HFF-Myc (cell line): Measurements from ENCODE around the gene SMIM17.

Source experiments
- DNase-seq: peaks from one replicate; pipeline ENCODE4 v3.0.0-alpha.2; 2011; ENCODE audit warnings: low read depth; ENCODE audit errors: extremely low read depth
- H3K4me3 ChIP-seq: replicated peaks from 2 replicates; pipeline ENCODE4 v1.5.1; 2011; ENCODE audit warnings: low read depth, mild to moderate bottlenecking, control low read depth, low read length
- TF ChIP-seq, protein P1 (sequence below): IDR thresholded peaks from 2 replicates; pipeline ENCODE4 v1.5.1; 2012; ENCODE audit warnings: mild to moderate bottlenecking, low read depth, low read length, control low read depth; ENCODE audit errors: missing control alignments

The SMIM17 gene

DNA sequence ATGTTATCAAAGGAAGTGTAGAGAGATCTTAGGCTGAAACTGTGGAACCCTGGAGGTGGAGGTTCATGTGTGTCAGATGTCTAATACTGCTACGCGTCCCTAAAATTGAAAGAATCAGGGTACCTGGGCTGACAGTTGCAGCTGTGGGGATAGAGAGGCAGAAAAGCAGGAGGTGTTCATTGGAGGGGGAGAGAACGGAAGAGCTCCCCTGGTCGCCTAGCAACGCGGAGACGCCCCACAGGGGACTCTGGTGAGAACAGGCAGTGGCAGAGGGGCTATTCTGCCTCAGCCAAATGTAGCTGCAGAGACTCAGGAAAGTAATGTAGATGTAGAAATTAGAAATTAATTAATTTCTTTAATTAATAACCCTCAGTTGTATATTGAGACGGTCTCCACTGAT is 38.7 kb downstream of the SMIM17 start:
- no peak for DNase-seq
- no peak overlapping the region for H3K4me3 ChIP-seq
- TF ChIP-seq, protein P1, sequence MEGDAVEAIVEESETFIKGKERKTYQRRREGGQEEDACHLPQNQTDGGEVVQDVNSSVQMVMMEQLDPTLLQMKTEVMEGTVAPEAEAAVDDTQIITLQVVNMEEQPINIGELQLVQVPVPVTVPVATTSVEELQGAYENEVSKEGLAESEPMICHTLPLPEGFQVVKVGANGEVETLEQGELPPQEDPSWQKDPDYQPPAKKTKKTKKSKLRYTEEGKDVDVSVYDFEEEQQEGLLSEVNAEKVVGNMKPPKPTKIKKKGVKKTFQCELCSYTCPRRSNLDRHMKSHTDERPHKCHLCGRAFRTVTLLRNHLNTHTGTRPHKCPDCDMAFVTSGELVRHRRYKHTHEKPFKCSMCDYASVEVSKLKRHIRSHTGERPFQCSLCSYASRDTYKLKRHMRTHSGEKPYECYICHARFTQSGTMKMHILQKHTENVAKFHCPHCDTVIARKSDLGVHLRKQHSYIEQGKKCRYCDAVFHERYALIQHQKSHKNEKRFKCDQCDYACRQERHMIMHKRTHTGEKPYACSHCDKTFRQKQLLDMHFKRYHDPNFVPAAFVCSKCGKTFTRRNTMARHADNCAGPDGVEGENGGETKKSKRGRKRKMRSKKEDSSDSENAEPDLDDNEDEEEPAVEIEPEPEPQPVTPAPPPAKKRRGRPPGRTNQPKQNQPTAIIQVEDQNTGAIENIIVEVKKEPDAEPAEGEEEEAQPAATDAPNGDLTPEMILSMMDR, result no peak

DNA sequence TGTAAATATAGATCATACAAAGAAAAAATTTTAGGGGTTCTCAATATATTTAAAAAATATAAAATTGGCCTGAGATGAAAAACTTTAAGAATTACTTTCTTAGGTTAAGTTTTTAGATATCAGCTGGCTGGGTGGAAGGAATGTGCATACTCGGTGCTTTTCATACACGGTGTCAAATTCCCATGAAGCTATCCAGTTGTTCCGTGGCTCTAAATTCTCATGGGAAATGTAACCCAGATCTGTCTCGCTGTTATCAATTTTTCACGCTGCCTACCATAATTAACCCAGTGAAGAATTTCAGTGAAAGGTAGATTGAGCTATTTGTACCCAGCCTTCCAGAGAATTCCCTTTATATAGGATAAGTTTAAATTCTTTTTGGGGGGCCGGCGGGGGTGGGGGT is 40.2 kb downstream of the SMIM17 start:
- no peak overlapping the region for H3K4me3 ChIP-seq
- TF ChIP-seq, protein P1, result no peak
- DNase-seq, result no peak

DNA sequence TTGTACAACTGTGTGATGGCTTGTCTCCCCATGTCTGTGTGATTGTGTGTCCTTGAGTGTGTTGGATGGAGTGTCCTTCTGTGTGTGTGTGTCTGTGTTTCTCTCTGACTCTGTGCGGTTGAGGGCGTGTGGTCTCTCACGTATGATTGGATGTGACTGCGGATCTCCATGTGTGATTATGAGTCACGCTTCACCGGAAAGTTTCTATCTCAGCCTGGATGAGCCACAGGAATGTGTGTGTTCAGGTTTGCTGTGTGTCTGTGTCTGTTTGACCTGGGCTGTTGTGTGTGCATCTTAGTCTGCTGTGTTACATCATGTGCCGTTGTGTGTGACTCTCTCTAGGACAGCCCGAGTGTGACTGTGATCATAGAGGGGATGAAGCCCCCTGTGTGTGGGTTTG is 44.1 kb downstream of the SMIM17 start:
- DNase-seq, result no peak
- TF ChIP-seq, protein P1, result no peak

DNA sequence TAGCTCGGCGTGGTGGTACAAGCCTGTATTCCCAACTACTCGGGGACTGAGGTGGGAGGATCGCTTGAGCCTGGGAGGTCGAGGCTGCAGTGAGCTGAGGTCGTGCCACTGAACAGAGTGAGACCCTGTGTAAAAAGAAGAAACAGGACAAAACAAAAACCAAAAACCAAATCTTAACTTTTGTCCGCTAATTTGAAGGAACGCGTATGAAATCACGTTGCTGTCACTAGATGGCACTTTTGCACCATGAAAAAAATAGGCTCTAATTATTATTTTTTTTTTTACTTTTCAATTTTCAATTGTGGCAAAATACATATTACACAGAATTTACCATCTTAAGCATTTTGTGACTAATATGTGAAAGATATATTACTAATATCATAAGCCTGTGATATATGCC is 46.2 kb downstream of the SMIM17 start:
- H3K4me3 ChIP-seq, result no peak overlapping the region
- no peak for DNase-seq
- TF ChIP-seq, protein P1, result no peak

More for the DNA sequence above, 44.1 kb downstream of the SMIM17 start:
- no peak overlapping the region for H3K4me3 ChIP-seq

DNA sequence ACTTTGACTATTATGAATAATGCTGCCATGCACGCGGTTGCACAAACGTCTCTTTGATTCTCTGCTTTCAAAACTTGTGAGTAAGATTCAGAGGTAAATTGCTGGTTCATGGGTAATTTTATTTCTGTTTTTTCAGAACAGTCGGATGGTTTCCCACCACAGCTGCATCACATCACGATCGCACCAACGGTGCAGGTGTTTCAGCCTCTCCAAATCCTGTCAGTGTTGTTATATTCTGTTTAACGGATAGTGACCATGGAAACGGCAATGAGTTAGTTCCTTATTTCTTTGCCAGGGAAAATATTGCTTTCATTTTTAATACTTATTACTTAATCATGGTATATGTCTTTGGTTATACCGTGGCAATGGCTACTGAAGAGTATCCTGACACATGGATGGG is 47.7 kb downstream of the SMIM17 start:
- TF ChIP-seq, protein P1, result no peak
- H3K4me3 ChIP-seq, result no peak overlapping the region
- DNase-seq, result no peak

DNA sequence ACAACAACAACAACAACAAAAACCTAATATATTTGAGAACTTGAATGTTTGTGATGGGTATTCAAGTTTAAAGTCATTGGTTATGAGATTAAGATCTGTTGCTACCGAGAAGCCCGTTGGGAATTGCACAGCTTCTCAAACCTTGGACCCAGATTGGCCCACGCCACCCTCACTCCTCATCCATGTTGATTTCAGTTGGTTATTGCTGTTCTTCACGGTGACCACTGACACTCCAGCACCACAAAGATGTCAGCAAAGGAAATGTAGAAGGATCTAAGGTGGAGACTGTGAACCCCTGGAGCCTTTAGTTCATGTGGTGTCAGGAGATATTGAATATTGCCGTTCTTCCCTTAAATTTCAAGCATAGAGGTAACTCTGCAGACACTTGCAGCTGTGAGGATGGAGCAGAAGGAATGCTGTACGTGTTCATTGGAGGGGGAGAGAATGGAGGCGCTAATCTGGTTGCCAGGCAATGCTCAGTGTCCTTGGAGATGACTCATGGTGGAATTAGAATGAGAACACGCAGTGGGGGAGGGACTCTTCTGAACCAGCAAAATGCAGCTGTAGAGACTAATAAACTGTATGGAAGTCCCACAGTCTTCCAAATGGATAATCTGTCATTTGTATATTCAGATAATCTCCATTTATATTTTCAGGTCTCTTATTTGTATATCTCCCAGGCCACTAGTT is 49.4 kb downstream of the SMIM17 start:
- TF ChIP-seq, protein P1, result no peak
- no peak for DNase-seq
- no peak overlapping the region for H3K4me3 ChIP-seq

DNA sequence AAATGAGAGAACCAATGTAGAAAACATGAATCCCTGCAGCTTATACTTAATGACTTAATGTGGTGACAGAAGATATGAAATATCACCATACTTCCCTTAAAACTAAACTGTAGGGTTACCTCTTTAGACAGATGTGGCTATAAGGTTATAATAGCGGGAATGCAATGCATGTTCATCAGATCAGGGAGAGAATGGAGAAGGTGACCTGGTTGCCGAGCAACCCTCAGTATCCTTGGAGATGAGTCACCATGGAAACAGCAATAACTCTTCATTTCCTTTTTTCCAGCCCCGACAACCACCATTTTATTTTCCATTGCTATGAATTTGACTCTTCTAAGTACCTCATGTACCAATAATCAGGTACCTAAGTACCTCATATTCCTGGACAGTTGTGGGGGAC is 56.6 kb downstream of the SMIM17 start:
- H3K4me3 ChIP-seq, result no peak overlapping the region
- DNase-seq, result no peak
- TF ChIP-seq, protein P1, result no peak
